Measurements from ENCODE around the gene G6PC1.

GRCh38 chr17:42929497-42929844 is 28.9 kb downstream of the G6PC1 start:
- TF ChIP-seq REST (IDR thresholded peaks at IDR 0.05; ENCODE audit: low read depth) (no peak), TCF12 (IDR thresholded peaks at IDR 0.05; ENCODE audit: low read depth) (no peak), YY1 (IDR thresholded peaks at IDR 0.05; ENCODE audit: low read depth) (no peak), CEBPB (IDR thresholded peaks at IDR 0.05) (no peak)

Data from Ishikawa (cell line).